SK-N-SH (cell line): ENCODE results near the gene SEC14L5. TPM values are rescaled to one million over a fixed set of nuclear protein-coding genes. Genes with fewer than 3 reads are reported as not detected.
A peak's percentile ranks its signal among the peaks of the same experiment; 100 is the strongest.

ENCODE experiments used
- CTCF ChIA-PET: fragments of 300-600, 350-600 bp; formaldehyde crosslinking; extraction: SDS; loops from one replicate; lab custom pipeline; 2021; lab: Yijun Ruan, JAX
- POLR2A ChIA-PET: fragments of 350-600 bp; sonication (Branson Sonifier 250); formaldehyde crosslinking; extraction: SDS; loops from one replicate; lab custom pipeline; 2020; ENCODE audit warnings: antibody characterized with exemption, inconsistent platforms; lab: Yijun Ruan, JAX
- DNase-seq: peaks from one replicate; pipeline ENCODE4 v3.0.0; 2012
- H2AFZ ChIP-seq: fragments of 200-600 bp; sonication (generic); 2 replicates; pipeline ENCODE4 v1.8.1; 2016; ENCODE audit warnings: antibody characterized with exemption, mild to moderate bottlenecking, low read depth
- H3F3A ChIP-seq: fragments of 200-600 bp; sonication (generic); replicated peaks from 2 replicates; pipeline ENCODE3; 2016; ENCODE audit warnings: antibody characterized with exemption, mild to moderate bottlenecking; ENCODE audit not compliant: insufficient read depth
- H3K27ac ChIP-seq, 2 experiments: fragments of 200-500 bp in 1 of 2; fragments of 200-600 bp in 1 of 2; sonication (Bioruptor generic) in 1 of 2; sonication (generic), shearing (Covaris generic) in 1 of 2; 2 replicates each; pipeline versions ENCODE4 v1.5.1 to v1.6.1; 2014 to 2016; ENCODE audit warnings: low read depth in 2 of 2, inconsistent platforms in 1 of 2, low read length in 1 of 2, mild to moderate bottlenecking in 1 of 2, mixed read lengths in 1 of 2
- H3K27me3 ChIP-seq: fragments of 200-600 bp; sonication (generic), shearing (Covaris generic); 2 replicates; pipeline ENCODE4 v1.6.1; 2016; ENCODE audit warnings: mixed run types; ENCODE audit not compliant: insufficient read depth
- H3K36me3 ChIP-seq, 2 experiments: fragments of 200-500 bp in 1 of 2; fragments of 200-600 bp in 1 of 2; sonication (Bioruptor generic) in 1 of 2; sonication (generic) in 1 of 2; replicated peaks in 1 of 2; 2 replicates each; pipeline versions ENCODE3 to v1.5.1; 2014 to 2016; ENCODE audit warnings: low read length in 1 of 2, mild to moderate bottlenecking in 1 of 2; ENCODE audit not compliant: insufficient read depth in 2 of 2, control insufficient read depth in 1 of 2
- H3K4me1 ChIP-seq, 2 experiments: fragments of 200-500 bp in 1 of 2; fragments of 200-600 bp in 1 of 2; sonication (Bioruptor generic) in 1 of 2; sonication (generic), shearing (Covaris generic) in 1 of 2; 2 replicates each; pipeline versions ENCODE4 v1.5.1 to v1.6.1; 2014 to 2016; ENCODE audit warnings: low read depth in 1 of 2, low read length in 1 of 2, mixed run types in 1 of 2; ENCODE audit not compliant: insufficient read depth in 2 of 2, control insufficient read depth in 1 of 2
- H3K4me2 ChIP-seq: fragments of 200-600 bp; sonication (generic), shearing (Covaris generic); 2 replicates; pipeline ENCODE4 v1.6.1; 2017; ENCODE audit warnings: mixed run types
- H3K4me3 ChIP-seq, 2 experiments: fragments of 200-500 bp in 1 of 2; fragments of 200-600 bp in 1 of 2; sonication (Bioruptor generic) in 1 of 2; sonication (generic), shearing (Covaris generic) in 1 of 2; 2 replicates each; pipeline versions ENCODE4 v1.5.1 to v1.8.1; 2014 to 2016; ENCODE audit warnings: low read depth in 2 of 2, inconsistent platforms in 1 of 2, low read length in 1 of 2, mild to moderate bottlenecking in 1 of 2, mixed read lengths in 1 of 2, moderate library complexity in 1 of 2
- H3K79me2 ChIP-seq: fragments of 200-600 bp; sonication (generic); 2 replicates; pipeline ENCODE4 v1.8.1; 2017; ENCODE audit warnings: mild to moderate bottlenecking; ENCODE audit not compliant: insufficient read depth
- H3K9ac ChIP-seq: fragments of 200-600 bp; sonication (generic); 2 replicates; pipeline ENCODE4 v1.6.1; 2017; ENCODE audit warnings: mixed run types
- H3K9me2 ChIP-seq: fragments of 200-600 bp; sonication (generic); 2 replicates; pipeline ENCODE4 v1.6.1; 2017; ENCODE audit warnings: mixed run types
- H3K9me3 ChIP-seq: fragments of 200-600 bp; sonication (generic); 2 replicates; pipeline ENCODE4 v1.6.1; 2017; ENCODE audit warnings: mixed run types, mild to moderate bottlenecking, moderate library complexity
- H4K20me1 ChIP-seq: fragments of 200-600 bp; sonication (generic); 2 replicates; pipeline ENCODE4 v1.6.1; 2017; ENCODE audit warnings: mild to moderate bottlenecking, mixed run types; ENCODE audit not compliant: insufficient read depth
- ELF1 ChIP-seq: IDR thresholded peaks from 2 replicates; pipeline ENCODE4 v1.4.0; 2012
- EZH2phosphoT487 ChIP-seq: fragments of 200-600 bp; sonication (generic); IDR thresholded peaks from 2 replicates; pipeline ENCODE4 v1.6.1; 2017; ENCODE audit warnings: low read depth, mixed run types, mild to moderate bottlenecking, antibody characterized with exemption, moderate library complexity, borderline replicate concordance
- FOXJ3 ChIP-seq: sonication (generic); formaldehyde crosslinking; IDR thresholded peaks from 2 replicates; pipeline ENCODE4 v1.5.1; 2020; ENCODE audit warnings: mild to moderate bottlenecking, missing genetic modification reagents
- JUND ChIP-seq: IDR thresholded peaks from 2 replicates; pipeline ENCODE4 v1.4.0; 2012
- MEF2A ChIP-seq: IDR thresholded peaks from 2 replicates; pipeline ENCODE4 v1.4.0; 2012; ENCODE audit warnings: low read depth, borderline replicate concordance
- NFIC ChIP-seq: IDR thresholded peaks from 2 replicates; pipeline ENCODE4 v1.4.0; 2012; ENCODE audit warnings: borderline replicate concordance
- RAD21 ChIP-seq: IDR thresholded peaks from 2 replicates; pipeline ENCODE4 v1.6.1; 2012; ENCODE audit warnings: mild to moderate bottlenecking, low read length
- REST ChIP-seq: IDR thresholded peaks from 2 replicates; pipeline ENCODE4 v1.6.1; 2012; ENCODE audit warnings: mild to moderate bottlenecking, low read depth, low read length, moderate library complexity
- RXRA ChIP-seq: IDR thresholded peaks from 2 replicates; pipeline ENCODE4 v1.4.0; 2012; ENCODE audit warnings: low read depth, mild to moderate bottlenecking, borderline replicate concordance
- SMC3 ChIP-seq: IDR thresholded peaks from 2 replicates; pipeline ENCODE4 v1.6.1; 2012; ENCODE audit warnings: low read depth, low read length, improper control_type of control experiment
- TCF12 ChIP-seq: IDR thresholded peaks from 2 replicates; pipeline ENCODE4 v1.4.0; 2012
- YY1 ChIP-seq: IDR thresholded peaks from 2 replicates; pipeline ENCODE4 v1.4.0; 2012; ENCODE audit warnings: low read depth, mild to moderate bottlenecking
- WGBS: methylation state at CpG from one replicate; pipeline ENCODE4 v1.1.6; 2017; ENCODE audit warnings: low lambda C conversion rate; 5-methylcytosine and 5-hydroxymethylcytosine counted together
- polyA plus RNA-seq, 3 experiments: library from polyadenylated mRNA; depleted of rRNA; stranded (reverse); fragments of >200 nt; gene quantifications; 2 replicates each; pipeline ENCODE4 v1.2.3, GENCODE V29; 2012
- TF ChIP-seq, protein P1 (sequence below): IDR thresholded peaks from 2 replicates; pipeline ENCODE4; 2012
- TF ChIP-seq, protein P2 (sequence below): fragments of 200-600 bp; sonication (generic); IDR thresholded peaks from 2 replicates; pipeline ENCODE4 v1.6.1; 2017; ENCODE audit warnings: antibody characterized with exemption, mild to moderate bottlenecking, moderate library complexity

SEC14L5 gene
- polyA plus RNA-seq, 1 of the 3 experiments (the other 2 are of a cell fraction): 0.08 TPM

- Histone ChIP-seq H3K79me2 (no peaks in the 10 kb centered on the region), H3K27ac (no peak overlapping the region), H3K27me3 (peaks cover 18% of the 10 kb centered on the region; the same call in 1 of the 2 replicates), H3K9me2 (no peaks in the 10 kb centered on the region), H3K4me1 (no peaks in the 10 kb centered on the region), H3K9me3 (no peaks in the 10 kb centered on the region), H4K20me1 (no peaks in the 10 kb centered on the region), H3F3A (no peaks in the 10 kb centered on the region), H3K4me2 (no peak overlapping the region), H2AFZ (no peak overlapping the region), H3K36me3 (no peaks in the 10 kb centered on the region), H3K9ac (no peak overlapping the region), H3K4me3 (no peak overlapping the region)
- POLR2A ChIA-PET: no interaction called here
- no peak for TF ChIP-seq ELF1
- TF ChIP-seq YY1: no peak
- no peak for TF ChIP-seq JUND
- no peak for TF ChIP-seq NFIC
- TF ChIP-seq EZH2phosphoT487: no peak
- TF ChIP-seq RXRA: no peak
- TF ChIP-seq SMC3: no peak
- no peak for TF ChIP-seq TCF12
- TF ChIP-seq, protein P1, sequence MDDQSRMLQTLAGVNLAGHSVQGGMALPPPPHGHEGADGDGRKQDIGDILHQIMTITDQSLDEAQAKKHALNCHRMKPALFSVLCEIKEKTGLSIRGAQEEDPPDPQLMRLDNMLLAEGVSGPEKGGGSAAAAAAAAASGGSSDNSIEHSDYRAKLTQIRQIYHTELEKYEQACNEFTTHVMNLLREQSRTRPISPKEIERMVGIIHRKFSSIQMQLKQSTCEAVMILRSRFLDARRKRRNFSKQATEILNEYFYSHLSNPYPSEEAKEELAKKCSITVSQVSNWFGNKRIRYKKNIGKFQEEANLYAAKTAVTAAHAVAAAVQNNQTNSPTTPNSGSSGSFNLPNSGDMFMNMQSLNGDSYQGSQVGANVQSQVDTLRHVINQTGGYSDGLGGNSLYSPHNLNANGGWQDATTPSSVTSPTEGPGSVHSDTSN: no peak
- TF ChIP-seq RAD21: no peak
- no peak for TF ChIP-seq MEF2A
- TF ChIP-seq REST: no peak
- no peak for TF ChIP-seq FOXJ3 (CRISPR knock-in tag)
- WGBS: 36% methylated on average over 3 of the region's 6 CpGs
- no peak for DNase-seq
- CTCF ChIA-PET: no interaction called here
These were observed 64.4 kb downstream of the SEC14L5 start for GRCh38 chr16:5022521-5022920.

- no peak for DNase-seq
These were observed 66.5 kb downstream of the SEC14L5 start for GRCh38 chr16:5024632-5025031.

More at GRCh38 chr16:5024632-5025031, 66.5 kb downstream of the SEC14L5 start:
- Histone ChIP-seq H3K4me2 (no peak overlapping the region), H3K27me3 (peaks cover 18% of the 10 kb centered on the region; the same call in 1 of the 2 replicates), H3K27ac (no peak overlapping the region), H3K4me1 (no peaks in the 10 kb centered on the region), H3F3A (no peaks in the 10 kb centered on the region), H2AFZ (no peak overlapping the region), H3K9ac (no peak overlapping the region), H3K36me3 (peaks cover 0 to 2% of the 10 kb centered on the region in 2 experiments), H3K9me3 (no peaks in the 10 kb centered on the region), H3K9me2 (no peaks in the 10 kb centered on the region), H4K20me1 (no peaks in the 10 kb centered on the region), H3K79me2 (no peaks in the 10 kb centered on the region), H3K4me3 (no peak overlapping the region)
- WGBS: 46% methylated on average over 4 of the region's 4 CpGs
- POLR2A ChIA-PET: no interaction called here
- TF ChIP-seq, protein P1: no peak
- TF ChIP-seq, protein P2, sequence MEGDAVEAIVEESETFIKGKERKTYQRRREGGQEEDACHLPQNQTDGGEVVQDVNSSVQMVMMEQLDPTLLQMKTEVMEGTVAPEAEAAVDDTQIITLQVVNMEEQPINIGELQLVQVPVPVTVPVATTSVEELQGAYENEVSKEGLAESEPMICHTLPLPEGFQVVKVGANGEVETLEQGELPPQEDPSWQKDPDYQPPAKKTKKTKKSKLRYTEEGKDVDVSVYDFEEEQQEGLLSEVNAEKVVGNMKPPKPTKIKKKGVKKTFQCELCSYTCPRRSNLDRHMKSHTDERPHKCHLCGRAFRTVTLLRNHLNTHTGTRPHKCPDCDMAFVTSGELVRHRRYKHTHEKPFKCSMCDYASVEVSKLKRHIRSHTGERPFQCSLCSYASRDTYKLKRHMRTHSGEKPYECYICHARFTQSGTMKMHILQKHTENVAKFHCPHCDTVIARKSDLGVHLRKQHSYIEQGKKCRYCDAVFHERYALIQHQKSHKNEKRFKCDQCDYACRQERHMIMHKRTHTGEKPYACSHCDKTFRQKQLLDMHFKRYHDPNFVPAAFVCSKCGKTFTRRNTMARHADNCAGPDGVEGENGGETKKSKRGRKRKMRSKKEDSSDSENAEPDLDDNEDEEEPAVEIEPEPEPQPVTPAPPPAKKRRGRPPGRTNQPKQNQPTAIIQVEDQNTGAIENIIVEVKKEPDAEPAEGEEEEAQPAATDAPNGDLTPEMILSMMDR: peak; percentile 41
- CTCF ChIA-PET: interaction anchor here (0.6 to 1.5 kb wide), 4 partner anchors 9 to 66 kb away, joined by 3 to 5 read pairs (median 4); partner anchors contain the start of genes NAGPA and SEC14L5
